ENCODE data around the gene HSD17B14. TPM values are rescaled to one million over a fixed set of nuclear protein-coding genes. Genes with fewer than 3 reads are reported as not detected.

HSD17B14 gene
- total and polyA plus RNA-seq, 9 of the 15 experiments (the other 6 are each of a cell fraction or from before 2014, with no cell fraction given): 0.16 TPM; not detected in 8

DNA sequence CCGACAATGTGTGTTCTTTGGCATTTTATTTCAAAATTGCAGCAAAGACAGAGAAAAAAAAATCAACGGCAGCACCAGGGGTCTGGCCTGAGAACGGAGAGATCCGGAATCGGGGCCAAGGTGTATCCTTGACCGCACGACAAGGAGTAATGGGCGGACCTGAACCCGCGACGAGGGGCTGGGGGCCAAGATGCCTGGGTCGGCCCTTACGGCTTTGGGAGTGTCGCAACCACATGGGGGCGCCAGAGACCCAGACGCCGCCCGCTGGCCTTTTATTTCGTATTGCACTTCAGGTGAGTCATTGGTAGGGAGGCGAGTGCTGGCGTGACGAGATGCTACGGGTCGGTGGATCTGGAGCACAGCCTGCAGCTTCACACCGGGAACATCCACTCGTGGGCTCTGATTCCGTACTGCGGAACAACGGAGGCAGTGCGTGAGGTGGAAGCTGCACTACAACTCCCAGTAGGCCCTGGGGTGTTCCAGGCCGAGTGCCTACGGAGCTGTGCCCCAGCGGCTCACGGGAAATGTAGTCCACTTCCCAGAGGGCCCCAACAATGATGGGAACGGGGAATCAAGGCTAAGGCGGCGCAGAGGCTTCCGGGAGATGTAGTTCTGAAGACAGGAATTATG is 41.1 kb downstream of the HSD17B14 start (continued):
- TF ChIP-seq, protein P1, sequence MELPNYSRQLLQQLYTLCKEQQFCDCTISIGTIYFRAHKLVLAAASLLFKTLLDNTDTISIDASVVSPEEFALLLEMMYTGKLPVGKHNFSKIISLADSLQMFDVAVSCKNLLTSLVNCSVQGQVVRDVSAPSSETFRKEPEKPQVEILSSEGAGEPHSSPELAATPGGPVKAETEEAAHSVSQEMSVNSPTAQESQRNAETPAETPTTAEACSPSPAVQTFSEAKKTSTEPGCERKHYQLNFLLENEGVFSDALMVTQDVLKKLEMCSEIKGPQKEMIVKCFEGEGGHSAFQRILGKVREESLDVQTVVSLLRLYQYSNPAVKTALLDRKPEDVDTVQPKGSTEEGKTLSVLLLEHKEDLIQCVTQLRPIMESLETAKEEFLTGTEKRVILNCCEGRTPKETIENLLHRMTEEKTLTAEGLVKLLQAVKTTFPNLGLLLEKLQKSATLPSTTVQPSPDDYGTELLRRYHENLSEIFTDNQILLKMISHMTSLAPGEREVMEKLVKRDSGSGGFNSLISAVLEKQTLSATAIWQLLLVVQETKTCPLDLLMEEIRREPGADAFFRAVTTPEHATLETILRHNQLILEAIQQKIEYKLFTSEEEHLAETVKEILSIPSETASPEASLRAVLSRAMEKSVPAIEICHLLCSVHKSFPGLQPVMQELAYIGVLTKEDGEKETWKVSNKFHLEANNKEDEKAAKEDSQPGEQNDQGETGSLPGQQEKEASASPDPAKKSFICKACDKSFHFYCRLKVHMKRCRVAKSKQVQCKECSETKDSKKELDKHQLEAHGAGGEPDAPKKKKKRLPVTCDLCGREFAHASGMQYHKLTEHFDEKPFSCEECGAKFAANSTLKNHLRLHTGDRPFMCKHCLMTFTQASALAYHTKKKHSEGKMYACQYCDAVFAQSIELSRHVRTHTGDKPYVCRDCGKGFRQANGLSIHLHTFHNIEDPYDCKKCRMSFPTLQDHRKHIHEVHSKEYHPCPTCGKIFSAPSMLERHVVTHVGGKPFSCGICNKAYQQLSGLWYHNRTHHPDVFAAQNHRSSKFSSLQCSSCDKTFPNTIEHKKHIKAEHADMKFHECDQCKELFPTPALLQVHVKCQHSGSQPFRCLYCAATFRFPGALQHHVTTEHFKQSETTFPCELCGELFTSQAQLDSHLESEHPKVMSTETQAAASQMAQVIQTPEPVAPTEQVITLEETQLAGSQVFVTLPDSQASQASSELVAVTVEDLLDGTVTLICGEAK (IDR thresholded peaks at IDR 0.05): peak; percentile 76
- TF ChIP-seq, protein P1 (CRISPR knock-in tag; IDR thresholded peaks at IDR 0.05): no peak
- TF ChIP-seq ZC3H4 (CRISPR knock-in tag; IDR thresholded peaks at IDR 0.05; ENCODE audit: borderline replicate concordance) (no peak), SREBF2 (CRISPR knock-in tag; IDR thresholded peaks at IDR 0.05) (no peak), PTRF (tag; IDR thresholded peaks at IDR 0.05) (no peak), TCF3 (CRISPR knock-in tag; IDR thresholded peaks at IDR 0.05) (peak; percentile 43), SREBF1 (IDR thresholded peaks at IDR 0.05; ENCODE audit: borderline replicate concordance, low read depth, low read length) (no peak; the same call in 1 of the 2 replicates), HNRNPK (IDR thresholded peaks at IDR 0.05; ENCODE audit: low read depth, low read length, poor library complexity, severe bottlenecking) (no peak), ZNF239 (CRISPR knock-in tag; IDR thresholded peaks at IDR 0.05) (peak; percentile 44; the same call in 1 of the 2 replicates), BCOR (IDR thresholded peaks at IDR 0.05) (peak; percentile 48; the same call in 1 of the 2 replicates)
- TF ChIP-seq, protein P2, sequence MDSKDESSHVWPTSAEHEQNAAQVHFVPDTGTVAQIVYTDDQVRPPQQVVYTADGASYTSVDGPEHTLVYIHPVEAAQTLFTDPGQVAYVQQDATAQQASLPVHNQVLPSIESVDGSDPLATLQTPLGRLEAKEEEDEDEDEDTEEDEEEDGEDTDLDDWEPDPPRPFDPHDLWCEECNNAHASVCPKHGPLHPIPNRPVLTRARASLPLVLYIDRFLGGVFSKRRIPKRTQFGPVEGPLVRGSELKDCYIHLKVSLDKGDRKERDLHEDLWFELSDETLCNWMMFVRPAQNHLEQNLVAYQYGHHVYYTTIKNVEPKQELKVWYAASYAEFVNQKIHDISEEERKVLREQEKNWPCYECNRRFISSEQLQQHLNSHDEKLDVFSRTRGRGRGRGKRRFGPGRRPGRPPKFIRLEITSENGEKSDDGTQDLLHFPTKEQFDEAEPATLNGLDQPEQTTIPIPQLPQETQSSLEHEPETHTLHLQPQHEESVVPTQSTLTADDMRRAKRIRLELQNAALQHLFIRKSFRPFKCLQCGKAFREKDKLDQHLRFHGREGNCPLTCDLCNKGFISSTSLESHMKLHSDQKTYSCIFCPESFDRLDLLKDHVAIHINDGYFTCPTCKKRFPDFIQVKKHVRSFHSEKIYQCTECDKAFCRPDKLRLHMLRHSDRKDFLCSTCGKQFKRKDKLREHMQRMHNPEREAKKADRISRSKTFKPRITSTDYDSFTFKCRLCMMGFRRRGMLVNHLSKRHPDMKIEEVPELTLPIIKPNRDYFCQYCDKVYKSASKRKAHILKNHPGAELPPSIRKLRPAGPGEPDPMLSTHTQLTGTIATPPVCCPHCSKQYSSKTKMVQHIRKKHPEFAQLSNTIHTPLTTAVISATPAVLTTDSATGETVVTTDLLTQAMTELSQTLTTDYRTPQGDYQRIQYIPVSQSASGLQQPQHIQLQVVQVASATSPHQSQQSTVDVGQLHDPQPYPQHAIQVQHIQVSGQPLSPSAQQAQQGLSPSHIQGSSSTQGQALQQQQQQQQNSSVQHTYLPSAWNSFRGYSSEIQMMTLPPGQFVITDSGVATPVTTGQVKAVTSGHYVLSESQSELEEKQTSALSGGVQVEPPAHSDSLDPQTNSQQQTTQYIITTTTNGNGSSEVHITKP (IDR thresholded peaks at IDR 0.05; ENCODE audit: partially characterized antibody): no peak

Measured in K562 (cell line).